ENCODE measurements around the gene PTPRN2.

GRCh38 chr7:158094671-158095226 lies 492.9 kb downstream of the PTPRN2 start:
- TF ChIP-seq, protein P1, sequence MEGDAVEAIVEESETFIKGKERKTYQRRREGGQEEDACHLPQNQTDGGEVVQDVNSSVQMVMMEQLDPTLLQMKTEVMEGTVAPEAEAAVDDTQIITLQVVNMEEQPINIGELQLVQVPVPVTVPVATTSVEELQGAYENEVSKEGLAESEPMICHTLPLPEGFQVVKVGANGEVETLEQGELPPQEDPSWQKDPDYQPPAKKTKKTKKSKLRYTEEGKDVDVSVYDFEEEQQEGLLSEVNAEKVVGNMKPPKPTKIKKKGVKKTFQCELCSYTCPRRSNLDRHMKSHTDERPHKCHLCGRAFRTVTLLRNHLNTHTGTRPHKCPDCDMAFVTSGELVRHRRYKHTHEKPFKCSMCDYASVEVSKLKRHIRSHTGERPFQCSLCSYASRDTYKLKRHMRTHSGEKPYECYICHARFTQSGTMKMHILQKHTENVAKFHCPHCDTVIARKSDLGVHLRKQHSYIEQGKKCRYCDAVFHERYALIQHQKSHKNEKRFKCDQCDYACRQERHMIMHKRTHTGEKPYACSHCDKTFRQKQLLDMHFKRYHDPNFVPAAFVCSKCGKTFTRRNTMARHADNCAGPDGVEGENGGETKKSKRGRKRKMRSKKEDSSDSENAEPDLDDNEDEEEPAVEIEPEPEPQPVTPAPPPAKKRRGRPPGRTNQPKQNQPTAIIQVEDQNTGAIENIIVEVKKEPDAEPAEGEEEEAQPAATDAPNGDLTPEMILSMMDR (IDR thresholded peaks at IDR 0.05; ENCODE audit: extremely low read depth in 1 of 2, insufficient read depth in 1 of 2, low read depth in 1 of 2, low read length in 2 of 2), result no peak
- TF ChIP-seq POLR2A (IDR thresholded peaks at IDR 0.05; ENCODE audit: low read depth, low read length) (no peak), MAX (IDR thresholded peaks at IDR 0.05; ENCODE audit: insufficient read depth, insufficient read length) (no peak), EZH2 (IDR thresholded peaks at IDR 0.05; ENCODE audit: borderline replicate concordance, low read depth, low read length, severe bottlenecking) (no peak), GATA2 (IDR thresholded peaks at IDR 0.05; ENCODE audit: insufficient read depth, insufficient read length, low read depth, low read length) (no peak)

All from endothelial cell of umbilical vein (primary cell).